ENCODE results near the gene PBX3.

The PBX3 gene

DNA sequence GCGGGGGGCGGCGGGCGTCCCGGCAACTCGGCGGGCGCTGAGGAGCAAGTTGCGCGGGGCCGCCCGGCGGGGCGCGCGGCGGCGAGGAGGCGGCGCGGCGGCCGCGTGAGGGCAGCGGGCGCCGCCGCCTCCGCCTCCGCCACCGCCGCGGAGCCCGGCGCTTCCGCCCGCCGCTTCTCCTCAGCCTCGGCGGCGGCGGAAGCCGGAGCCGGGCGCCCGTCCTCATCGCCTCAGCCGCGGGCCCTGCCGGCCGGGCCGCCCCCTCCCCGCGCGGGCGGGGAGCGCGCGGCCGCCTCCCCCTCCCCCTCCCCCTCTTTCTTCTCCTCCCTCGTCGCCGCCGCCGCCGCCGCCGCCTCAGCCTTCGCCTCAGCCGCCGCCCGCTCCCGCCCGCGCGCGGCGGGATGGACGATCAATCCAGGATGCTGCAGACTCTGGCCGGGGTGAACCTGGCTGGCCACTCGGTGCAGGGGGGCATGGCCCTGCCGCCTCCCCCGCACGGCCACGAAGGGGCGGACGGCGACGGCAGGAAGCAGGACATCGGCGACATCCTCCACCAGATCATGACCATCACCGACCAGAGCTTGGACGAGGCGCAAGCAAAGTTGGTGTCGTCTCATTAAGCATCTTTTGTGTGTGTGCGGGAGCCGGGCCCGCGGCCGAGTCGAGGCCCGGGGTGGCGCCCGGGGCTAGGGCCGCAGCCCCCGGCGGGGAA is at the start of gene PBX3:
Gene PBX3, plus strand, starts transcription at position 321 of the 712 bp plus-strand sequence.
- peak within 1 kb of the TSS; percentile 85 for H3K4me3 ChIP-seq (ENCODE audit: low read depth, low read length)
- TF ChIP-seq, protein P1, sequence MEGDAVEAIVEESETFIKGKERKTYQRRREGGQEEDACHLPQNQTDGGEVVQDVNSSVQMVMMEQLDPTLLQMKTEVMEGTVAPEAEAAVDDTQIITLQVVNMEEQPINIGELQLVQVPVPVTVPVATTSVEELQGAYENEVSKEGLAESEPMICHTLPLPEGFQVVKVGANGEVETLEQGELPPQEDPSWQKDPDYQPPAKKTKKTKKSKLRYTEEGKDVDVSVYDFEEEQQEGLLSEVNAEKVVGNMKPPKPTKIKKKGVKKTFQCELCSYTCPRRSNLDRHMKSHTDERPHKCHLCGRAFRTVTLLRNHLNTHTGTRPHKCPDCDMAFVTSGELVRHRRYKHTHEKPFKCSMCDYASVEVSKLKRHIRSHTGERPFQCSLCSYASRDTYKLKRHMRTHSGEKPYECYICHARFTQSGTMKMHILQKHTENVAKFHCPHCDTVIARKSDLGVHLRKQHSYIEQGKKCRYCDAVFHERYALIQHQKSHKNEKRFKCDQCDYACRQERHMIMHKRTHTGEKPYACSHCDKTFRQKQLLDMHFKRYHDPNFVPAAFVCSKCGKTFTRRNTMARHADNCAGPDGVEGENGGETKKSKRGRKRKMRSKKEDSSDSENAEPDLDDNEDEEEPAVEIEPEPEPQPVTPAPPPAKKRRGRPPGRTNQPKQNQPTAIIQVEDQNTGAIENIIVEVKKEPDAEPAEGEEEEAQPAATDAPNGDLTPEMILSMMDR (IDR thresholded peaks at IDR 0.05; ENCODE audit: low read depth, low read length) = no peak

GRCh38 chr9:125699870-125700269 is 47.3 kb upstream of the PBX3 start:
- no peak overlapping the region for H3K4me3 ChIP-seq (ENCODE audit: low read depth, low read length)
- TF ChIP-seq, protein P1 (IDR thresholded peaks at IDR 0.05; ENCODE audit: low read depth, low read length) = no peak

GRCh38 chr9:125700791-125701190 is 46.4 kb upstream of the PBX3 start:
- no peak overlapping the region for H3K4me3 ChIP-seq (ENCODE audit: low read depth, low read length)
- TF ChIP-seq, protein P1 (IDR thresholded peaks at IDR 0.05; ENCODE audit: low read depth, low read length) = no peak

DNA sequence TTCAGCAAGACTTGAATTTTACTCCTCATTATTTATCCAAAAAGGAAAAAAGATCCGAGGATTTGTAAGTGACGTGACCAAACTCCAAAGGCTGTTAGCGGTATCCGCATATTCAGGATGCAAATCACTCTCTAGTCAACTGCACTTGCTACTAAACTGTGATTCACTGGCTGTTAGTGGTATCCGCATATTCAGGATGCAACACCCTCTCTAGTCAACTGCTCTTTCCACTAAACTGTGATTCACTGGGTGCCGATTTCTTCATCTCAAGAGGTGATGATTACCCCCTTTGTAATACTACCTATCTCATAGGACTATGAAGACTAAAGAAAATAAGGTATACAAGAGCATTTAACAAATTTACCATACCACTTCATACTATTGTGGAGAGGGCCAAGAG is 45.8 kb upstream of the PBX3 start:
- no peak overlapping the region for H3K4me3 ChIP-seq (ENCODE audit: low read depth, low read length)
- TF ChIP-seq, protein P1 (IDR thresholded peaks at IDR 0.05; ENCODE audit: low read depth, low read length) = no peak

GRCh38 chr9:125703662-125704061 is 43.5 kb upstream of the PBX3 start:
- TF ChIP-seq, protein P1 (IDR thresholded peaks at IDR 0.05; ENCODE audit: low read depth, low read length) = no peak
- no peak overlapping the region for H3K4me3 ChIP-seq (ENCODE audit: low read depth, low read length)

- peak overlapping the region; percentile 94 for H3K4me3 ChIP-seq (ENCODE audit: low read depth, low read length)
- TF ChIP-seq, protein P1 (IDR thresholded peaks at IDR 0.05; ENCODE audit: low read depth, low read length) = no peak
Observed at GRCh38 chr9:125705893-125706292, 41.3 kb upstream of the PBX3 start.

GRCh38 chr9:125706651-125707471 is 40.3 kb upstream of the PBX3 start, which contains the start of gene MAPKAP1:
TSS of gene MAPKAP1 (minus strand) at chr9:125707208. CDS start at chr9:125672574, 34,634 bp downstream.
- TF ChIP-seq, protein P1 (IDR thresholded peaks at IDR 0.05; ENCODE audit: low read depth, low read length) = no peak
- H3K4me3 ChIP-seq (ENCODE audit: low read depth, low read length) = peak within 1 kb of the TSS; percentile 94

Measured in WI38 (cell line).